Activated CD8-positive, alpha-beta T cell treated with anti-CD3 and anti-CD28 coated beads, Interleukin-2, amount 10 ng/mL, durations not matched to agents 7 days and 5 days (primary cell): ENCODE measurements around the gene MAS1L. TPM values are rescaled to one million over a fixed set of nuclear protein-coding genes. Genes with fewer than 3 reads are reported as not detected.

Source experiments
- ATAC-seq: fragments of 150-1000 bp; cut with Tn5 transposase; one replicate; pipeline ENCODE4 v1.10.0; 2021; ENCODE audit warnings: moderate library complexity
- CTCF ChIA-PET: fragments of 350-600 bp; sonication (Branson Sonifier 250); formaldehyde crosslinking; loops from one replicate; lab custom pipeline; 2021; ENCODE audit warnings: antibody characterized with exemption; lab: Charles Lee
- POLR2A ChIA-PET: fragments of 350-600 bp; sonication (Branson Sonifier 250); formaldehyde crosslinking; loops from one replicate; lab custom pipeline; 2021; ENCODE audit warnings: antibody characterized with exemption; lab: Charles Lee
- DNase-seq: peaks from one replicate; pipeline ENCODE4 v3.0.0-alpha.2; 2020
- H3K27ac Mint-ChIP-seq: one replicate; pipeline ENCODE4 v1.8.0; 2021; ENCODE audit warnings: mild to moderate bottlenecking, mixed read lengths
- H3K27me3 Mint-ChIP-seq: one replicate; pipeline ENCODE4 v1.8.0; 2021; ENCODE audit warnings: low read depth, mixed read lengths
- H3K36me3 Mint-ChIP-seq: one replicate; pipeline ENCODE4 v1.8.0; 2021; ENCODE audit warnings: low read depth, mixed read lengths
- H3K4me1 Mint-ChIP-seq: one replicate; pipeline ENCODE4 v1.8.0; 2021; ENCODE audit warnings: low read depth, mixed read lengths
- H3K4me3 Mint-ChIP-seq: one replicate; pipeline ENCODE4 v1.8.0; 2021; ENCODE audit warnings: mild to moderate bottlenecking, mixed read lengths
- H3K9me3 Mint-ChIP-seq: one replicate; pipeline ENCODE4 v1.8.0; 2022; ENCODE audit warnings: mixed read lengths; ENCODE audit not compliant: insufficient read depth
- total RNA-seq, 2 experiments: library from RNA; stranded (reverse); gene quantifications; one replicate each; pipeline ENCODE4 v1.2.3, GENCODE V29; 2021

The MAS1L gene
- total RNA-seq, 2 experiments from 2014 or later = not detected

- ChIA-PET CTCF (no interaction called here), POLR2A (no interaction called here)
- H3K4me3 Mint-ChIP-seq = no peak overlapping the region
- no peaks in the 10 kb centered on the region for H3K36me3 Mint-ChIP-seq
- DNase-seq (no peak), ATAC-seq (no peak)
- no peaks in the 10 kb centered on the region for H3K4me1 Mint-ChIP-seq
- H3K9me3 Mint-ChIP-seq = no peaks in the 10 kb centered on the region
- peaks cover 33% of the 10 kb centered on the region for H3K27me3 Mint-ChIP-seq
- no peak overlapping the region for H3K27ac Mint-ChIP-seq
Observed at GRCh38 chr6:29524044-29524443, 36.3 kb upstream of the MAS1L start.

- no peaks in the 10 kb centered on the region for H3K36me3 Mint-ChIP-seq
- ATAC-seq (no peak), DNase-seq (no peak)
- no peak overlapping the region for H3K27ac Mint-ChIP-seq
- H3K4me1 Mint-ChIP-seq = no peaks in the 10 kb centered on the region
- ChIA-PET POLR2A (no interaction called here), CTCF (no interaction called here)
- no peak overlapping the region for H3K4me3 Mint-ChIP-seq
- no peaks in the 10 kb centered on the region for H3K9me3 Mint-ChIP-seq
- peaks cover 35% of the 10 kb centered on the region for H3K27me3 Mint-ChIP-seq
Observed at GRCh38 chr6:29522227-29522626, 34.5 kb upstream of the MAS1L start.

GRCh38 chr6:29521006-29521680 is 33.4 kb upstream of the MAS1L start:
- Mint-ChIP-seq H3K36me3 (no peaks in the 10 kb centered on the region), H3K4me1 (peaks cover 2% of the 10 kb centered on the region), H3K27ac (no peak overlapping the region), H3K9me3 (no peaks in the 10 kb centered on the region), H3K4me3 (no peak overlapping the region), H3K27me3 (peaks cover 33% of the 10 kb centered on the region)
- CTCF ChIA-PET = no interaction called here
- no peak for DNase-seq
- ATAC-seq = no peak
- POLR2A ChIA-PET = no interaction called here

- ATAC-seq (no peak), DNase-seq (no peak)
- Mint-ChIP-seq H3K36me3 (no peaks in the 10 kb centered on the region), H3K4me1 (peaks cover 7% of the 10 kb centered on the region), H3K27me3 (peaks cover 24% of the 10 kb centered on the region), H3K4me3 (no peak overlapping the region), H3K27ac (no peak overlapping the region), H3K9me3 (no peaks in the 10 kb centered on the region)
- CTCF ChIA-PET = interaction anchor here (0.8 kb wide), 1 partner anchor 69 kb away, joined by 3 read pairs; no protein-coding TSS in a partner anchor
- POLR2A ChIA-PET = no interaction called here
Observed at GRCh38 chr6:29520232-29520631, 32.5 kb upstream of the MAS1L start.

GRCh38 chr6:29519291-29520010 is 31.7 kb upstream of the MAS1L start:
- ATAC-seq = no peak
- H3K4me1 Mint-ChIP-seq = peaks cover 9% of the 10 kb centered on the region
- ChIA-PET CTCF (interaction anchor here (0.8 kb wide), 1 partner anchor 70 kb away, joined by 3 read pairs; no protein-coding TSS in a partner anchor), POLR2A (no interaction called here)
- H3K27ac Mint-ChIP-seq = no peak overlapping the region
- no peak overlapping the region for H3K4me3 Mint-ChIP-seq
- H3K9me3 Mint-ChIP-seq = no peaks in the 10 kb centered on the region
- no peak for DNase-seq
- peaks cover 17% of the 10 kb centered on the region for H3K27me3 Mint-ChIP-seq
- no peaks in the 10 kb centered on the region for H3K36me3 Mint-ChIP-seq

- DNase-seq = no peak
- POLR2A ChIA-PET = no interaction called here
Observed at GRCh38 chr6:29517728-29518440, 30.1 kb upstream of the MAS1L start.

GRCh38 chr6:29517245-29517644 is 29.5 kb upstream of the MAS1L start:
- Mint-ChIP-seq H3K9me3 (no peaks in the 10 kb centered on the region), H3K4me1 (peaks cover 9% of the 10 kb centered on the region), H3K27me3 (peaks cover 10% of the 10 kb centered on the region), H3K36me3 (no peaks in the 10 kb centered on the region), H3K27ac (no peak overlapping the region), H3K4me3 (no peak overlapping the region)
- DNase-seq (no peak), ATAC-seq (no peak)
- POLR2A ChIA-PET = no interaction called here
- CTCF ChIA-PET = no interaction called here

More at GRCh38 chr6:29517728-29518440, 30.1 kb upstream of the MAS1L start:
- H3K4me1 Mint-ChIP-seq = peaks cover 9% of the 10 kb centered on the region
- peaks cover 14% of the 10 kb centered on the region for H3K27me3 Mint-ChIP-seq
- H3K9me3 Mint-ChIP-seq = no peaks in the 10 kb centered on the region
- no peak overlapping the region for H3K27ac Mint-ChIP-seq
- CTCF ChIA-PET = no interaction called here
- H3K4me3 Mint-ChIP-seq = no peak overlapping the region
- ATAC-seq = no peak
- H3K36me3 Mint-ChIP-seq = no peaks in the 10 kb centered on the region

- ATAC-seq (peak; percentile 83), DNase-seq (peak; percentile 32)
- peaks cover 8% of the 10 kb centered on the region for H3K27me3 Mint-ChIP-seq
- H3K27ac Mint-ChIP-seq = no peak overlapping the region
- POLR2A ChIA-PET = no interaction called here
- CTCF ChIA-PET = no interaction called here
- H3K36me3 Mint-ChIP-seq = no peaks in the 10 kb centered on the region
- H3K9me3 Mint-ChIP-seq = no peaks in the 10 kb centered on the region
- peaks cover 9% of the 10 kb centered on the region for H3K4me1 Mint-ChIP-seq
- H3K4me3 Mint-ChIP-seq = no peak overlapping the region
Observed at GRCh38 chr6:29516108-29516507, 28.4 kb upstream of the MAS1L start.

GRCh38 chr6:29510746-29511300 is 23.1 kb upstream of the MAS1L start:
- Mint-ChIP-seq H3K27me3 (peaks cover 4% of the 10 kb centered on the region), H3K27ac (no peak overlapping the region), H3K36me3 (no peaks in the 10 kb centered on the region), H3K9me3 (no peaks in the 10 kb centered on the region), H3K4me3 (no peak overlapping the region), H3K4me1 (peaks cover 4% of the 10 kb centered on the region)
- DNase-seq = no peak
- CTCF ChIA-PET = no interaction called here
- POLR2A ChIA-PET = no interaction called here
- no peak for ATAC-seq

GRCh38 chr6:29510202-29510601 is 22.4 kb upstream of the MAS1L start:
- H3K4me3 Mint-ChIP-seq = no peak overlapping the region
- H3K9me3 Mint-ChIP-seq = no peaks in the 10 kb centered on the region
- no peaks in the 10 kb centered on the region for H3K36me3 Mint-ChIP-seq
- no peak for DNase-seq
- CTCF ChIA-PET = no interaction called here
- peaks cover 4% of the 10 kb centered on the region for H3K27me3 Mint-ChIP-seq
- peaks cover 2% of the 10 kb centered on the region for H3K4me1 Mint-ChIP-seq
- POLR2A ChIA-PET = no interaction called here
- no peak for ATAC-seq
- H3K27ac Mint-ChIP-seq = no peak overlapping the region

- Mint-ChIP-seq H3K27ac (no peak overlapping the region), H3K27me3 (peaks cover 4% of the 10 kb centered on the region), H3K36me3 (no peaks in the 10 kb centered on the region), H3K9me3 (no peaks in the 10 kb centered on the region), H3K4me3 (no peak overlapping the region), H3K4me1 (no peaks in the 10 kb centered on the region)
- ChIA-PET CTCF (no interaction called here), POLR2A (no interaction called here)
- DNase-seq = no peak
- ATAC-seq = no peak
Observed at GRCh38 chr6:29509711-29510110, 22.0 kb upstream of the MAS1L start.

GRCh38 chr6:29509239-29509638 is 21.5 kb upstream of the MAS1L start:
- ChIA-PET POLR2A (no interaction called here), CTCF (no interaction called here)
- Mint-ChIP-seq H3K4me3 (no peak overlapping the region), H3K36me3 (no peaks in the 10 kb centered on the region), H3K4me1 (no peaks in the 10 kb centered on the region), H3K9me3 (no peaks in the 10 kb centered on the region), H3K27me3 (peaks cover 4% of the 10 kb centered on the region), H3K27ac (no peak overlapping the region)
- ATAC-seq = no peak
- DNase-seq = no peak
